Endometrial microvascular endothelial cells (primary cell): ENCODE results near the gene CD8A. TPM values are rescaled to one million over a fixed set of nuclear protein-coding genes. Genes with fewer than 3 reads are reported as not detected.

Experiments
- in situ Hi-C: cut with HindIII; loops from 2 replicates; pipeline ENCODE4 v1.10.0; 2017; ENCODE audit warnings: low sequenced_read_pairs, low pct_unique_long_range_greater_than_20kb; ENCODE audit errors: inconsistent ontology term
- total RNA-seq: library from RNA; depleted of rRNA; stranded (reverse); fragments of >200 nt; gene quantifications from one replicate; pipeline ENCODE4 v1.2.3, GENCODE V29; 2015; ENCODE audit errors: inconsistent ontology term

CD8A gene
- total RNA-seq, 1 donor from 2014 or later = not detected

DNA sequence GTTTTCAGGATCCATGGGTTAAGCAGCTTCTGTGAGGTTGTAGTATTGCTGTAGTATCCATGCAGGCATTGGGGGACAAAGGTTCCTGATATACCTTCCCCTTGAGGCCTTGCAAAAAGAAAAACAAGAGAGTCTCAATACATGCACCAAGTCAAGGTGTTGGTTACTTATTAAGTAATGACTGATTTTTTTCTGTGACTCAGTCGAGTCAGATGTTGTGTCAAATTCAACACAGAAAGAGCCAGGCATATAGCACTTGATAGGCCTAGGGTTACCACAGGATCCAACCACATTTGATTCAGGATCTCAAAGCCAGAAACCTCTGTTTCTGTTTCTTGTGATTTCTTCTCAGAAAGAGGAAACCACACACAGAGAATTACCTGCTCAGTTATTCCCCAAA is 24.9 kb upstream of the CD8A start:
- in situ Hi-C loops = no loop called here

GRCh38 chr2:86809481-86810121 is 18.9 kb upstream of the CD8A start:
- in situ Hi-C loops = no loop called here

DNA sequence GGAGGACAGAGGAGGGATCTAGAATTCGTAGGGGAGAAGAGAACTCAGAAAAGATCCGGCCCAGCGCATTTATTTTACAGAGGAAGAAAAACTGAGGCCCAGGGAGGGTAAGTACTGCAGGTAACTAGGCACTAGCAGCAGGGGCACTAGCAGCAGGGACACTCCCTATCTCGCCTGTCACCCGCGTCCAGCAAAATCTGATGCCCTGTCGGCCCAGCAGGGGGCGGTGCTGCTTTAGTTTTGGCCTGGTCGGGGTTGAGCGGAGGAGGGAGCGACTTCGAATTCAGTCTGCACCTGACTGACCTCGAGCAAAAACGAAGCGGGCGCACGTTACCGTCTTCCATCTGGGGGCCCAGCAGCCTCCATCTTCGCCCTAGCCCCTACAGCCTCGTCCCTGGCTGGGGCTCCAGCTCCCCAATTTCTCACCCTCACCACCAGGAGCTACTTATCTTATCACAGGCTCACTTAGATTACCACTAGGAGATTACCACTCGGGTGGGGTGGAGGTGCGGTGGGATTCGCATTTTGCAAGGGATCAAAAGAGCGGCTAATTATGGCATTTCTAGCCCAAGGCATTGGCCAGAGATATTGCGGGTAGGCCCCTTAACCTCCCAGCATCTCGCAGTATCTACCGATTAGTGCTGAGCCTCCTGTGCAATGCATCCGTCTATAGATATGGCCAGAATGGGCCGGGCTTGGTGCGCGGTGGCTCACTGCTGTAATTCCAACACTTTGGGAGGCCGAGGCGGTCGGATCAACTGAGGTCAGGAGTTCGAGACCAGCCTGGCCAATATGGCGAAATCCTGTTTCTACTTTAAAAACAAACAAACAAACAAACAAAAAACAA is 17.8 kb upstream of the CD8A start:
- in situ Hi-C loops = no loop called here

DNA sequence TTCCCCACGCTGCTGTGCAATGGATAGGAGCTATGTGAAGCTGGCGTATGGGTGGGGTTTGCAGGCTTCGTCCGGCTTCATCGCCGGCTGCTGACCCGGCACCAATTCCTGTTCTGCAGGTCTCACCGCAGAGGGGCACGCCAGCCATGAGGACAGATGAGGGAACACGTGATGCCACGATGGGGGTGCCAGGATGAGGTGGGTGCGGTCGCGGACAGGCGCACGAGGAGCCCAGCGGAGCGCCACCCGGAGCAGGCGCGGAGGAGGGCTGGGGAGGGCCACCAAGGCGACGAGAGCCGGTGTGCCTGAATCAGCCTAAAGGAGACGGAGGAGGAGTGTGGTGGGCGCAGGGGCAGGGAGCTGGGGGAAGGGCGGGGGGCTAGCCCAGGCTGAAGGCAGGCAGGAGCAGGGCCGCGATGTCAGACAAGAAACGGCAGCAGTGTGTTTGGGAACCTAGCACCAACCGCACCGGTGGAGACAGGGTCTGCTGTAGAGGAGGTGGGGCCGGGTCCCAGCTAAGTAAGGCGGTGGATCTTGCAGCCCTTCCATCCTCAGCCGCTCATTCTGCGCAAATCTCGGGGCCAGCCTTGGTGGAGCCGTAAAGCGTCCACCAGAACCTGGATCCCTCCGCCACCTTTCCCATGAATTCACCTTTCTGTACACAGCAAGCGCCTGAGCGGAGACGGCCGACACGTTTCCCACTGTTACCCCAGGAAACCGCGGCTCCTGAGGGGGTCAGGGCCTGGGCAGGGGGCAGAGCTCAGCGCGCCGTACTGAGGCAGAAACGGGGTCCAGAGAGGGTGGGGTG is 17.0 kb upstream of the CD8A start:
- in situ Hi-C loops = no loop called here

DNA sequence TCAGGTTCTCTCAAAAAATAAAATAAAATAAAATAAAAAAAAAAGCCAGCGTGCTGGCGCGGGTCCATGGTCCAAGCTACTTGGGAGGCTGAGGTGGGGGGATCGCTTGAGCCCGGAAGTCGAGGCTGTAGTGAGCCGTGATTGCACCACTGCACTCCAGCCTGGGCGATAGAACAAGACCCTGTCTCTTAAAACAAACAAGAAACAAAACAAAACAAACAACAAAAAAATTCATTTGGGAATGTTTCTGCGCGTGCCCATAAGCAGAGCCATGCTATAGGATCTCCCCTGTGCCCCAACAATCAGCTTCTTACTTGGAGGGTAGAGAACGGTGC is 16.4 kb upstream of the CD8A start:
- in situ Hi-C loops = no loop called here

DNA sequence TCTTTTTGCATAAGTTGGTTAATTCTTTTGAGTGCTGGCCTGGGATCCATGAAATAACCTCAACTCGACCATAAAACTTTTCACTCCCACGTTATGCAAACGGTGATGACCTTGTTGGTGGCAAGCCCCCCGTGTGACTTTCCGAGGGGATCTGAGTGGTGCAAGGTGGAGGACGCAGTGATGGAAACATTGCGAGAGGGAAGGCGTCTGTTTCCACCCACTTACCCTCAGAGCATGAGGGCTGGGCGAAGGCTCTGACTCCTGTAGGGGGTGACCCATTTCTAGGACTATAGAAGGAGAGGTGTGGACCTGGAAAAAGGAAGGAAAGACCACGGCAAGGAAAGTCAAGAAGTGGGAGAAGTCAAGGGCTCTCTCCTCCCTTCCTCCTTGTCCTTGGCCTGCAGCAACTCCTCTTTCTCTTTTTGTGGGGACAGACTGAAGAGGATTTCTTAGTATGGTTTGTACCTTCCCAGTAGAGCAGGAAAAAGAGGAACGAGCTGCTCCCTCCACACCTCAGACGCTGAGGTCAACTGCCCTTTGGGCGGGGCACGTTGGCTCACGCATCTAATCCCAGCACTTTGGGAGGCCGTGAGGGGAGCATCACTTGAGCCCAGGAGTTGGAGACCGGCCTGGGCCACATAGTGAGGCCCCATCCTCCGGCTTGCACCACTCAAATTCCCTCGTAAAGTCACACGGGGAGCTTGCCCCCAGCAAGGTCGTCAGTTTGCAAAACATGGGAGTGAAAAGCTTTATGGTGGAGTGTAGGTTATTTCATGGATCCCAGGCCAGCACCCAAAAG is 15.5 kb upstream of the CD8A start:
- in situ Hi-C loops = no loop called here

GRCh38 chr2:86800856-86801567 is 10.3 kb upstream of the CD8A start:
- in situ Hi-C loops = no loop called here

GRCh38 chr2:86794861-86795260 is 4.1 kb upstream of the CD8A start:
- in situ Hi-C loops = no loop called here

GRCh38 chr2:86793752-86794151 is 3.0 kb upstream of the CD8A start:
- in situ Hi-C loops = no loop called here

DNA sequence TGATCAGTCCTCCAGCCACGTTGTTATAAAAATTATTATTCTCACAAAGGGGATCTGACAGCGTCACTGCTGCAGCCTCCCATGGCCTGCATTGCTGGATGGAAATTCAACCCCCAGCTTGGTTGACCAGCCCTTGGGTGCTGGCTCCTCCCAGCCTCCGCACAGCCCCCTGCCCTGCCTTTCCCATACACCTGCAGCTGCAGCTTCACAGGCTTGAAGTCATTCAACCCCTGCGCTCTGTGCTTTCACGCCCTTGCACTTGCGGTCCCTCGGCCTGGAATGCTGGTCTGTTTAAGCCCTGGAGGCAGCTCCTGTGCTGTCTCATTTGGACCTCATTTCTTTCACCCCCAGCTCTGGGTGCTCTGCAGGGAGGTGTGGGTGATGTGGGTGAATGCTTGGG is 860 bp upstream of the CD8A start:
- in situ Hi-C loops = no loop called here

- in situ Hi-C loops = no loop called here
Observed at GRCh38 chr2:86790134-86790675, 508 bp downstream of the CD8A start.

DNA sequence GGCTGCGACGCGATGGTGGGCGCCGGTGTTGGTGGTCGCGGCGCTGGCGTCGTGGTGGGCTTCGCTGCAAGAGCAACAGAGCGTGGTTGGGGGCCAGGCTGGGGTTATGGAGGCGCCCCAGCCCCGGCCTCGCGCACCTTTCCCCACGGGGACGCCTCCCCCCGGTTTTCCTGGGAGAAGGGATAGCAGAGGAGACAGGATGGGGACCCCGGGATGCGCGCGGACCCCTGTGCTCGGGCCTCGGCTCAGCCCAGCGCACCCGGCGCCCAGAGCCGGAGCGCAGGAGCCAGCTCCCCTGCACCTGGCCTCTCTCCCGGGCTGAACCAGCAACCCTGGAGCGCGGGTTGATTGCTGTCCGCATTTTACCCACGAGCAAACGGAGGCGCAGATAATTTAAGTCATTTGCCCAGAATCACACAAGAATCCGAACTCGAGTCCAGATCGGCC is 1.0 kb downstream of the CD8A start:
- in situ Hi-C loops = no loop called here

DNA sequence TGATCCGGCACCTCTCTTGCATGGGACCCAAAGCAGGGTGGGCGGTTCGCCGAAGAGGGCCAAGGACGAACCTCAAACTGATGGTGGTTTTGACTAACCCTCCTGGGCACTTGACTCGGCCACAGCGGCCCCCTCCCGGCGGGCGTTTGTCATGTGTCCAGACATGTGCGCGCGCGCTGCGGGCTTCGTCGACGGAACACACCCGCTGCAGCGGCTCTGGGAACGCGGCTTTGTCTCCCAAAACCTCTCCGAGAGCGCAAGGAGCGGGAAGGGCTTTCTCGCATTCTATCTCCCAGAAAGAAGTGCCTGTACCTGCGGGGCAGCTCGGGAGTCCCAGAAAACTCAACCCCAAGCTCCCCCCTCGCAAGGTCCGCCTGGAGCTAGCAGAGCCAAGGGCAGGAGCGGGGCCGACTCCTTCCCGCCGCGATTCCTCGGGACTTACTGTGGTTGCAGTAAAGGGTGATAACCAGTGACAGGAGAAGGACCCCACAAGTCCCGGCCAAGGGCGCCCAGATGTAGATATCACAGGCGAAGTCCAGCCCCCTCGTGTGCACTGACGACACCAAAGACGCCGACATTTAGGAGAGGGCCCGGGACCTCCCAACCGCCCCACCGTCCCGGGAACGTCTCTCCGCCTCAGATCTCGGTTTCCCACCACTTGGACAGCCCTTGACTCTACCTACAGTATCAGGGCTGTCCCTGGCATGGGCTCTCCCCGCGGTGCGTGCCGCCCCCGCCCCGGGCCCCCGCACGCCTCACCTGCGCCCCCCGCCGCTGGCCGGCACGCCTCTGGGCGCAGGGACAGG is 1.6 kb downstream of the CD8A start:
- in situ Hi-C loops = no loop called here

GRCh38 chr2:86788165-86788564 is 2.5 kb downstream of the CD8A start:
- in situ Hi-C loops = no loop called here

- in situ Hi-C loops = no loop called here
Observed at GRCh38 chr2:86787736-86788135, 3.0 kb downstream of the CD8A start.

DNA sequence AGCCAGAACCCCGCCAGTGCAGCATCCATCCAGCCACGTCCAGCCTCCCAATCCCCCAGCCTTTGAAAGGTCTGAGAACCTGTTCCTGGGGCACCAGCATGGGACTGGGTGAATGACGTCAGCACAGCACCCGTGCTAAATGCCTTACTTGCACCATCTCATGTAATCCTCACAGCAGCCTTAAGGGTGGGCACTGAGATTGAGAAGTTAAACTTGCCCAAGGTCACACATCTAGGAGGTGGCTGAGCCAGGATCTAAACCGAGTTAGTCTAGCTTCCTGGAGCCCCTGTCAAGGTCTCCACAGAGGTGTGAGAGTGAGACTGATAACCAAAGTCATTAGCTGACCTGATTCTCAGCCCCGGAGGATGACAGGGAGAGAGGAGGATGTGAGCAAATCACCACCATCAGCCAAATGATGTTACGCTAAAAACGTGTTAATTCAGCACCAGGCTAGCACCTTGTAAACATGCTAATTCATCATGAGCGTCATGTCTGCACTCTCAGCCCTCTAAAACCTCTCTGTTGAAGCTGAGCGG is 4.6 kb downstream of the CD8A start:
- in situ Hi-C loops = no loop called here

GRCh38 chr2:86785456-86785855 is 5.3 kb downstream of the CD8A start:
- in situ Hi-C loops = no loop called here
